LNCAP (cell line): Measurements from ENCODE around the gene CDKN2C.

Experiments
- CTCF ChIP-seq: fragments of 450-650 bp; IDR thresholded peaks from 2 replicates; pipeline ENCODE4 v1.5.1; 2017; ENCODE audit warnings: mild to moderate bottlenecking

CDKN2C gene

GRCh38 chr1:50992532-50993318 lies 22.7 kb downstream of the CDKN2C start:
- TF ChIP-seq CTCF, result no peak

DNA sequence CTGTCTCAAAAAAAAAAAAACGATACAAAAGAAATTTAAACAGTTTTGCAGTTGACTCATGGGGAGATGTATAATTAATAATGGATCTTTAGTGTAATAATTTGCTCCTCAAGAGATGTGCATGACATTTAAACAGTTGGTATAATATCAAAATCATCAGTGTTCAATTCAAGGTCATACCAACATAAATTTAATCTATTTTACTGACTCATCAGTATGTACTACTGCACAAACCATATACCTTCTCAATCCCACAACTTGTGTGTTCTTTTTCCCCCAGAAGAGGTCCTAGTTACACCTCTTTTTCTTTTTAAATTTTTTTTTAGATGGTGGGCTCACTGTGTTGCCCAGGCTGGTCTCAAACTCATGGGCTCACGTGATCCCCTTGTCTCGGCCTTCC lies 23.6 kb downstream of the CDKN2C start:
- no peak for TF ChIP-seq CTCF

DNA sequence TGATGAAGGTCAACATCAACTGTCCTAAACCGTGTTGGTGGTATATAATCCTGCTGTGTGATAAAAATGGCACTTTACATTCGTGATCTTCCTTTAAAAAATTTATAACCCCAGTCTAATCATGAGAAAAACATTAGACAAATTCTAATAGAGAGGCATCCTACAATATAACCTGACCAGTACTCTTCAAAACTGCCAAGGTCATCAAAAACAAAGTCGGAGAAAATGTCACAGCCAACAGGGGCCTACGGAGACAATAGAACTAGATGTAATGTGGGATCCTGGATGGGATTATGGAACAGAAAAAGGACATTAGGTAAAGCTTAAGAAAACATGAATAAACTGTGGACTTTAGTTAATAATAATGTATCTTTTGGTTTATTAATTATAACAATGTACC lies 25.0 kb downstream of the CDKN2C start:
- no peak for TF ChIP-seq CTCF

- TF ChIP-seq CTCF, result no peak
These were observed 25.6 kb downstream of the CDKN2C start for GRCh38 chr1:50995651-50996050.

DNA sequence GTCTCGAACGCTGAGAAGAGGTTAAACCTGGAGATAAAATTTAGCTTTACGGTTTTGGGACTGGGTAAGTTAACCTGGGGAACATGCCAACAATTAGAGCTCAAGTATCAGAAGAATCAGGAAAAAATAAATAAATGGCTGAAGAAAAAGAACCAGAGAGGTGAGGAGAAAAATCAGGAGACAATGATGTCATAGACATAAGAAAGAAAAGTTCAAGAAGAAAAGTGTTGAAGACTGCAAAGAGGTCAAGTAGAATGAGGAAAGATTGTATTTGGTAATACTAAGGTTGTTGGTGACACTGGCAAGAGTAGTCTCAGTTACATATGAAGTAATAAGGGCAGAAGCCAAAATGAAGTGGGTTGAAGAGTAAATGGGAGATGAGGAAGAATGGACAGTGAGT lies 26.0 kb downstream of the CDKN2C start:
- TF ChIP-seq CTCF, result no peak

- TF ChIP-seq CTCF, result no peak
These were observed 30.1 kb downstream of the CDKN2C start for GRCh38 chr1:51000160-51000559.

DNA sequence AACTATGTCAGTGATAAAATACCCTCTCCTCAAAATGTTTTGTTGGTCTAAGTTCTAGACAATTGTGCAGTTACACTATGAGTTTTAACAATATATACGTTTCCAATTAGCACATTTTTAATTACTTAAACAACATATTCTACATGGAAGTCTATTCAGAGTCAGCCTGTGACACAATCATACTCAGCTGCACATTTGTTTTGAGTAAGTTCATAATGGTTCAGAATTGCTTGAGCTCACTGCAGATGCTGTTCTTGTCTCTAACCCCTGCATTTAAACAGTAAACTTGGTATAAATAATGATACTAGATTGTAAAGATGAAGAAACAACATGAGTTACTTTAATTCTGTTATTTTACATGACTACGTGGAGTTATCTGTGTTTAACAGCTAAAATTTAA lies 30.6 kb downstream of the CDKN2C start:
- no peak for TF ChIP-seq CTCF

DNA sequence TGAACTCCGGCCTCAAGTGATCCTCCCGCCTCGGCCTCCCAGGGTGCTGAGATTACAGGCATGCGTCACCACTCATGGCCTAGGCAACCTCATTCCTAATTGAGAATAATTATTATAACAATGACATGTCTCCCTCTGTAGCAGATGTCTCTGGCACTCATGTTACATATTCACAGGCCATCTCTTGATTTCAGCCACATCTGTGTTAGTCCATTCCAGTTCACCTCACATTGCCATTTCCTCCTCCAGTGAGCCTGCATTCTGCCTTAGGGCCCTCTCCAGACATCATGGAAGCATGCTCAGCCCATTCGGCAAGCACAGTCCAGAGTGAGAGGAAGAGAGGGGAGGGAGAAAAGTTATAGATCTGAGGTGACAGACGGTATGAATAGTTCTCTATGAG lies 32.5 kb downstream of the CDKN2C start:
- TF ChIP-seq CTCF, result no peak
